ENCODE results near the gene ZNF436. TPM values are rescaled to one million over a fixed set of nuclear protein-coding genes. Genes with fewer than 3 reads are reported as not detected.

ZNF436 gene
- total RNA-seq, 2 experiments from 2014 or later: 5.3 to 6.6 TPM

Other genes starting within 250 kb of the ZNF436 start
- gene LUZP1, start 201.0 kb downstream of the ZNF436 start, total RNA-seq: 10 to 100 TPM; 19.5 to 20.4 TPM
- not detected for gene HTR1D, start 152.3 kb downstream of the ZNF436 start, total RNA-seq
- gene HNRNPR, start 25.6 kb downstream of the ZNF436 start, total RNA-seq: 100 to 1,000 TPM; 220 to 222 TPM
- 1 to 10 TPM in 1 of 2 experiments, under 1 TPM in 1; 0.26 to 1.3 TPM for gene TCEA3, start 54.9 kb upstream of the ZNF436 start, total RNA-seq
- gene ASAP3, start 114.3 kb upstream of the ZNF436 start, total RNA-seq: under 1 TPM in 1 of 2 experiments, not detected in 1; 0.35 TPM
- gene E2F2, start 161.4 kb upstream of the ZNF436 start, total RNA-seq: 100 to 1,000 TPM in 1 of 2 experiments, 10 to 100 TPM in 1; 77.4 to 103 TPM
- 10 to 100 TPM; 14.4 to 34.2 TPM for gene ID3, start 189.7 kb upstream of the ZNF436 start, total RNA-seq